Measurements from ENCODE around the gene SLC35B3. TPM values are rescaled to one million over a fixed set of nuclear protein-coding genes. Genes with fewer than 3 reads are reported as not detected.

The SLC35B3 gene
- total RNA-seq, 2 donors from 2014 or later = 6.6 to 15.3 TPM

DNA sequence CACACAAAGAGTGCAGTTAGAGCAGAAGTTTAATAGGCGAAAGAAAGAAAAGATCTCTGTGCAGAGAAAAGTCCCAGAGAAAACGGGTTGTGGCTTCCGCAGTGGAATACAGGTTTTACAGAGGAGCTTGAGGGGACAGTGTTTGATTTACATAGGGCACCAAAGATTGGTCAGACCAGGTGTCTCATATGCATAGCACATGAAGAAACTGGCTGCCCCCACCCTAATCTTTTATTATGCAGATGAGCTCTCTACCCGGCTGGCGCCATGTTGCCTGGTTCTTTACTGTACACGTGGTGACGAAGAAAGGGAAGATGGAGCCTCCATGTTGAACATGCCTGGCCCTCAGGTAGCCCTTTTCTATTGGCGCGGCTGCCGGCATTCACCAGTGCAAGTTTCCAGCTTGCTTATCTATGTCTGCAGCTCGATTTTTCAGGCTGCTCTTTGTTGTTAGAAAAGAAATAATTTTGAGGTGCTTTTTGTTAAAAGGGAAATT, 47.4 kb downstream of the SLC35B3 start:
- TF ChIP-seq POLR2A (IDR thresholded peaks at IDR 0.05) = no peak
- TF ChIP-seq, protein P1, sequence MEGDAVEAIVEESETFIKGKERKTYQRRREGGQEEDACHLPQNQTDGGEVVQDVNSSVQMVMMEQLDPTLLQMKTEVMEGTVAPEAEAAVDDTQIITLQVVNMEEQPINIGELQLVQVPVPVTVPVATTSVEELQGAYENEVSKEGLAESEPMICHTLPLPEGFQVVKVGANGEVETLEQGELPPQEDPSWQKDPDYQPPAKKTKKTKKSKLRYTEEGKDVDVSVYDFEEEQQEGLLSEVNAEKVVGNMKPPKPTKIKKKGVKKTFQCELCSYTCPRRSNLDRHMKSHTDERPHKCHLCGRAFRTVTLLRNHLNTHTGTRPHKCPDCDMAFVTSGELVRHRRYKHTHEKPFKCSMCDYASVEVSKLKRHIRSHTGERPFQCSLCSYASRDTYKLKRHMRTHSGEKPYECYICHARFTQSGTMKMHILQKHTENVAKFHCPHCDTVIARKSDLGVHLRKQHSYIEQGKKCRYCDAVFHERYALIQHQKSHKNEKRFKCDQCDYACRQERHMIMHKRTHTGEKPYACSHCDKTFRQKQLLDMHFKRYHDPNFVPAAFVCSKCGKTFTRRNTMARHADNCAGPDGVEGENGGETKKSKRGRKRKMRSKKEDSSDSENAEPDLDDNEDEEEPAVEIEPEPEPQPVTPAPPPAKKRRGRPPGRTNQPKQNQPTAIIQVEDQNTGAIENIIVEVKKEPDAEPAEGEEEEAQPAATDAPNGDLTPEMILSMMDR (IDR thresholded peaks at IDR 0.05) = no peak
- Histone ChIP-seq H3K4me1 (no peaks in the 10 kb centered on the region), H3K36me3 (replicated peaks in 1 of 2; ENCODE audit: insufficient read depth in 1 of 2, low read depth in 2 of 2) (no peaks in the 10 kb centered on the region), H3K4me3 (no peak overlapping the region), H3K9me3 (no peaks in the 10 kb centered on the region), H3K27ac (no peak overlapping the region), H3K27me3 (no peaks in the 10 kb centered on the region)
- no peak for ATAC-seq
- intact Hi-C loops (cut with DNase I) = no loop called here
- WGBS, 2 donors = 56 to 59% methylated on average over 11 of the region's 11 CpGs
- DNase-seq = no peak

- Histone ChIP-seq H3K4me3 (no peak overlapping the region), H3K9me3 (no peaks in the 10 kb centered on the region), H3K27ac (no peak overlapping the region), H3K36me3 (replicated peaks in 1 of 2; ENCODE audit: insufficient read depth in 1 of 2, low read depth in 2 of 2) (no peaks in the 10 kb centered on the region), H3K4me1 (no peaks in the 10 kb centered on the region), H3K27me3 (no peaks in the 10 kb centered on the region)
- no peak for ATAC-seq
- intact Hi-C loops (cut with DNase I) = no loop called here
- DNase-seq = no peak
- 72 to 81% methylated on average over 2 of the region's 2 CpGs for WGBS, 2 donors
- TF ChIP-seq POLR2A (IDR thresholded peaks at IDR 0.05) = no peak
- TF ChIP-seq, protein P1 (IDR thresholded peaks at IDR 0.05) = no peak
These were observed 51.8 kb downstream of the SLC35B3 start for GRCh38 chr6:8383584-8383983.

GRCh38 chr6:8382434-8382833, 52.9 kb downstream of the SLC35B3 start:
- TF ChIP-seq, protein P1 (IDR thresholded peaks at IDR 0.05) = no peak
- no peak for TF ChIP-seq POLR2A (IDR thresholded peaks at IDR 0.05)
- H3K9me3 ChIP-seq = no peaks in the 10 kb centered on the region
- DNase-seq (no peak), ATAC-seq (no peak)
- H3K27ac ChIP-seq = no peak overlapping the region
- H3K4me3 ChIP-seq = no peak overlapping the region
- H3K27me3 ChIP-seq = no peaks in the 10 kb centered on the region
- H3K4me1 ChIP-seq = no peaks in the 10 kb centered on the region
- intact Hi-C loops (cut with DNase I) = no loop called here
- 69 to 96% methylated on average over 1 of the region's 1 CpG for WGBS, 2 donors
- H3K36me3 ChIP-seq (replicated peaks in 1 of 2; ENCODE audit: insufficient read depth in 1 of 2, low read depth in 2 of 2) = no peaks in the 10 kb centered on the region

- Histone ChIP-seq H3K4me3 (no peak overlapping the region), H3K4me1 (no peaks in the 10 kb centered on the region), H3K9me3 (no peaks in the 10 kb centered on the region), H3K27me3 (no peaks in the 10 kb centered on the region), H3K36me3 (replicated peaks in 1 of 2; ENCODE audit: insufficient read depth in 1 of 2, low read depth in 2 of 2) (no peaks in the 10 kb centered on the region), H3K27ac (no peak overlapping the region)
- ATAC-seq = no peak
- WGBS, 2 donors = 67 to 70% methylated on average over 4 of the region's 4 CpGs
- DNase-seq = no peak
- intact Hi-C loops (cut with DNase I) = no loop called here
- TF ChIP-seq POLR2A (IDR thresholded peaks at IDR 0.05) = no peak
- TF ChIP-seq, protein P1 (IDR thresholded peaks at IDR 0.05) = no peak
These were observed 59.4 kb downstream of the SLC35B3 start for GRCh38 chr6:8375916-8376315.

All from body of pancreas (tissue), 4 donors.